Fibroblast of peridontal ligament (primary cell): ENCODE measurements around the gene MUC5B.
A peak's percentile ranks its signal among the peaks of the same experiment; 100 is the strongest.

ENCODE experiments used
- DNase-seq: peaks from one replicate; pipeline ENCODE4 v3.0.0-alpha.2; 2010; ENCODE audit errors: extremely low read depth

Gene MUC5B

GRCh38 chr11:1285876-1286275, 63.0 kb downstream of the MUC5B start:
- DNase-seq = no peak

GRCh38 chr11:1287928-1288327, 65.1 kb downstream of the MUC5B start:
- DNase-seq = no peak

GRCh38 chr11:1288426-1289151, 65.7 kb downstream of the MUC5B start:
- DNase-seq = no peak

- no peak for DNase-seq
Measured at GRCh38 chr11:1289211-1289935, 66.5 kb downstream of the MUC5B start.

- DNase-seq = no peak
Measured at GRCh38 chr11:1290052-1291040, 67.5 kb downstream of the MUC5B start.

- no peak for DNase-seq
Measured at GRCh38 chr11:1291295-1292017, 68.6 kb downstream of the MUC5B start.

GRCh38 chr11:1292018-1292643, 69.3 kb downstream of the MUC5B start:
- DNase-seq = no peak

- DNase-seq = no peak
Measured at GRCh38 chr11:1292644-1293618, 70.1 kb downstream of the MUC5B start.

- no peak for DNase-seq
Measured at GRCh38 chr11:1293619-1294015, 70.8 kb downstream of the MUC5B start.

- DNase-seq = no peak
Measured at GRCh38 chr11:1295086-1295485, 72.2 kb downstream of the MUC5B start.

GRCh38 chr11:1295591-1295990, 72.7 kb downstream of the MUC5B start:
- DNase-seq = no peak

- DNase-seq = no peak
Measured at GRCh38 chr11:1296287-1296686, 73.4 kb downstream of the MUC5B start.

GRCh38 chr11:1297011-1297575, 74.2 kb downstream of the MUC5B start:
- no peak for DNase-seq

- DNase-seq = no peak
Measured at GRCh38 chr11:1297576-1298473, 75.0 kb downstream of the MUC5B start.

GRCh38 chr11:1298695-1299492, 76.0 kb downstream of the MUC5B start:
- DNase-seq = peak; percentile 21

GRCh38 chr11:1299621-1300020, 76.8 kb downstream of the MUC5B start:
- DNase-seq = no peak

- DNase-seq = peak; percentile 8
Measured at GRCh38 chr11:1300121-1300520, 77.3 kb downstream of the MUC5B start.
